Measurements from ENCODE around the gene IL18R1.

DNA sequence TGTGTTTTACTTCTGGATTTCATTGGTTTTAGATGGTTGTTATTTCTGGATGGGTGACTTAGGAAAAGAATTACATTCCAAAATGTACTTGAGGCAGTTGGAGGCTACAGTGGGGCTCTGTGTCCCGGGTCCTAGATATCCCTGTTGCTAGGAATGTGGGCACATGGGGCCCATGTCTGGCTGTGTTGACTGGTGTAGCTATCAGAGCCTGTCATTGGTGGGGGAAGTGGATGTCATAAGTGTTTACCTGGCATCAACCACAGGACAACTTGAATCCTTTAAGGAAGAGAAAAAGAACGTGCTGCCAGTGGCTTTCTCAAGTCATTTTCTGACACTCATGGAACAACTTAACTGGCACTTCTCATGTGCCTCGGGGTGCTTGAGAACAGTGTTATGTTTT is 30.4 kb downstream of the IL18R1 start:
- TF ChIP-seq CTCF (conservative IDR thresholded peaks at IDR 0.05) (no peak), EZH2 (IDR thresholded peaks at IDR 0.05; ENCODE audit: low read depth) (no peak)

Data from PC-9 (cell line).